Esophagus muscularis mucosa (tissue), 4 donors: ENCODE data around the gene TFB1M. TPM values are rescaled to one million over a fixed set of nuclear protein-coding genes. Genes with fewer than 3 reads are reported as not detected.

Source experiments
- DNase-seq: peaks from one replicate; pipeline ENCODE4 v3.0.0-alpha.2; 2017; ENCODE audit errors: extremely low spot score
- H3K27ac ChIP-seq, 4 donors: fragments of 200-600 bp; sonication (generic); replicated peaks in 1 of 4; 1 replicate in 3 of 4; 2 replicates in 1 of 4; pipeline ENCODE4 v1.5.1; 2016 to 2019; ENCODE audit warnings: mild to moderate bottlenecking in 1 of 4
- H3K27me3 ChIP-seq, 4 donors: fragments of 200-600 bp; sonication (generic); one replicate each; pipeline versions ENCODE4 v1.5.1 to v1.6.0; 2016 to 2019
- H3K36me3 ChIP-seq, 4 donors: fragments of 200-600 bp; sonication (generic); one replicate each; pipeline ENCODE4 v1.5.1; 2016 to 2019
- H3K4me1 ChIP-seq, 4 donors: fragments of 200-600 bp; sonication (generic); one replicate each; pipeline ENCODE4 v1.5.1; 2016 to 2019
- H3K4me3 ChIP-seq, 4 donors: fragments of 200-600 bp; sonication (generic); 1 replicate in 2 of 4; 2 replicates in 2 of 4; pipeline ENCODE4 v1.5.1; 2016 to 2019; ENCODE audit warnings: mild to moderate bottlenecking in 4 of 4, moderate library complexity in 1 of 4
- H3K9me3 ChIP-seq, 4 donors: fragments of 200-600 bp; sonication (generic); 1 replicate in 3 of 4; 2 replicates in 1 of 4; pipeline ENCODE4 v1.5.1; 2016 to 2019
- CTCF ChIP-seq, 3 experiments: fragments of 200-600 bp in 2 of 3; fragments of 450-650 bp in 1 of 3; sonication (generic) in 2 of 3; IDR thresholded peaks; one replicate each; pipeline ENCODE4 v1.5.1; 2017 to 2019; ENCODE audit warnings: antibody characterized with exemption in 3 of 3, mild to moderate bottlenecking in 2 of 3, moderate library complexity in 1 of 3
- EP300 ChIP-seq: sonication (generic); formaldehyde crosslinking; IDR thresholded peaks from one replicate; pipeline ENCODE4 v1.6.1; 2017; ENCODE audit warnings: antibody characterized with exemption
- POLR2A ChIP-seq: fragments of 450-650 bp; IDR thresholded peaks from one replicate; pipeline ENCODE4 v1.6.1; 2017; ENCODE audit warnings: antibody characterized with exemption, moderate library complexity, mild to moderate bottlenecking, low read depth
- POLR2AphosphoS5 ChIP-seq, 2 donors: sonication (generic); formaldehyde crosslinking; IDR thresholded peaks; one replicate each; pipeline ENCODE4 v1.6.1; 2017; ENCODE audit warnings: antibody characterized with exemption in 2 of 2
- WGBS: methylation state at CpG from one replicate; pipeline ENCODE4 v1.1.5; 2018; 5-methylcytosine and 5-hydroxymethylcytosine counted together
- intact Hi-C: fragments of 100-400 bp; cut with DNase I; formaldehyde crosslinking; loops from one replicate; pipeline ENCODE4 v1.15.1; 2023
- total RNA-seq, 4 donors: library from RNA; depleted of rRNA; stranded (reverse); fragments of >200 nt; gene quantifications; one replicate each; pipeline versions ENCODE4 v1.1.0 to v1.2.1, GENCODE V29; 2016

TFB1M gene
- total RNA-seq, 4 donors from 2014 or later: 6.5 to 15.4 (median 12.2) TPM

DNA sequence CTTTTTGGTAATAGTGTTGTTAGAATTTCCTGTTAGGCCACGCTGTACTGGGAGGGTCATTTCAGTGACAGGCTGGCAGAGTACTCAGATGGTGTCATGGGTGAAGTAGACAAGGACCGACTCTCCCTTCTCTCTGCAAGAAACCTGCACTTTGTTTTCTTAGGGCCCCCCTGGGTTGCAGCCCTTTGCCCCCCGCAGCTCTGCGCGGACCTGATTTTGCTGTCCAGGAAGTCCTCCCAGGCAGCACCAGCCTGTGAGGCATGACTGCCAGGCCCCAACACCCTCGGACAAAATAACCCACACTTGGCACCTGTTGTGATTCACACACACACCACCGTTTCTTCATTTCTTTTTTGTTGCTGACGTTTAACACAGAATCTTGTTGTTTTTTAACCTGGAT is 72.3 kb downstream of the TFB1M start:
- Histone ChIP-seq H3K9me3 (no peaks in the 10 kb centered on the region), H3K4me1 (peaks cover 0 to 63% (median 33%) of the 10 kb centered on the region in 4 donors), H3K27ac (peak overlapping the region; percentile 48 to 84 (median 74)), H3K4me3 (no peak overlapping the region), H3K27me3 (no peaks in the 10 kb centered on the region), H3K36me3 (no peaks in the 10 kb centered on the region)
- no peak for TF ChIP-seq CTCF (IDR thresholded peaks at IDR 0.05)
- no peak for TF ChIP-seq POLR2A
- TF ChIP-seq POLR2AphosphoS5 (IDR thresholded peaks at IDR 0.05): no peak
- TF ChIP-seq EP300: no peak
- intact Hi-C loops: no loop called here
- 91% methylated on average over 8 of the region's 8 CpGs for WGBS
- no peak for DNase-seq

DNA sequence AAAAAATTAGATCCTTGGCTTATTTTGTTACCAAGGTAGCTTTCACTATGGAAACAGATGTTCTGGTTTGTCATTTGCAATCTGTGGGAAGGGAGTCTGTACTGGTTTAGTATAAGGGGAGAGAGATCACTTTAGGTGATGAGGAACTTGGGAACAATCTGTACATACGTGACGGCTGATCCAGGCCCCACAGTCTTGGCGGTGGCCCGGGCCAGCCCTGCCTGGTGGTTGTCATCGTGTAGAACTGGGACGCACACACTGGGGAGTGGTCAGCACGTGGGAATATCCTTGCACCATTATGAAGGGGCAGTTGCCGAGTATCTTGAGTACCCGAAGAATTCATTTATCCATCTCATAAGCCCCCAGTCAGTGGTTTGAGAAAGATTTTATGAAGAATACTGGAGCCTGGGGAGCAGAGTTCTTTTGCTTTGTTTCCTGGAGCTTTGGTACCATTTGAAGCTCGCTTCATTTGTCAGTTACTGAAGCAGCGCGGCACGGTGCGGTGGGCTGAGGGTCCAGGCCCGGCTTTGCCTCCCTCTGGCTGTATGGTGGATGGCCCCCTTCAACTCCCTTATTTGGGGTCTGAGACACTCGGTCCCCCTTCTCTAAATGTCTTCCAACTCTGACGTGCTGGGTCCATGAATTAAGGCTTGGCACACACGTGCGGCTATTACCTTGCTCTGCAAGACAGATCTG is 73.2 kb downstream of the TFB1M start:
- no peaks in the 10 kb centered on the region for H3K9me3 ChIP-seq
- intact Hi-C loops: no loop called here
- no peak for TF ChIP-seq CTCF (IDR thresholded peaks at IDR 0.05)
- TF ChIP-seq POLR2AphosphoS5 (IDR thresholded peaks at IDR 0.05): peak in 1 of 2 donors; percentile 8

GRCh38 chr6:155237613-155238012 is 76.7 kb downstream of the TFB1M start:
- Histone ChIP-seq H3K9me3 (no peaks in the 10 kb centered on the region), H3K27me3 (no peaks in the 10 kb centered on the region), H3K27ac (no peak overlapping the region), H3K36me3 (no peaks in the 10 kb centered on the region), H3K4me1 (peaks cover 0 to 56% (median 50%) of the 10 kb centered on the region in 4 donors), H3K4me3 (no peak overlapping the region)
- WGBS: no CpG with 5 or more reads among the region's 1 CpG
- DNase-seq: no peak
- intact Hi-C loops: no loop called here
- TF ChIP-seq EP300 (no peak), POLR2AphosphoS5 (IDR thresholded peaks at IDR 0.05) (no peak), CTCF (IDR thresholded peaks at IDR 0.05) (no peak), POLR2A (no peak)

More for the DNA sequence above, 73.2 kb downstream of the TFB1M start:
- no peaks in the 10 kb centered on the region for H3K27me3 ChIP-seq
- no peaks in the 10 kb centered on the region for H3K36me3 ChIP-seq
- peaks cover 0 to 53% (median 31%) of the 10 kb centered on the region in 4 donors for H3K4me1 ChIP-seq
- peak overlapping the region; percentile 48 to 84 (median 74) for H3K27ac ChIP-seq
- 85% methylated on average over 19 of the region's 19 CpGs for WGBS
- DNase-seq: no peak
- no peak overlapping the region for H3K4me3 ChIP-seq

GRCh38 chr6:155235087-155235486 is 79.2 kb downstream of the TFB1M start:
- Histone ChIP-seq H3K27ac (peak overlapping the region; percentile 71 to 75 (median 72)), H3K9me3 (no peaks in the 10 kb centered on the region), H3K4me1 (peaks cover 0 to 49% (median 45%) of the 10 kb centered on the region in 4 donors), H3K36me3 (no peaks in the 10 kb centered on the region), H3K4me3 (no peak overlapping the region), H3K27me3 (no peaks in the 10 kb centered on the region)
- TF ChIP-seq POLR2A (no peak), EP300 (no peak), POLR2AphosphoS5 (IDR thresholded peaks at IDR 0.05) (peak in 1 of 2 donors; percentile 11)
- intact Hi-C loops: no loop called here
- no peak for DNase-seq
- 35% methylated on average over 5 of the region's 5 CpGs for WGBS

- WGBS: 68% methylated on average over 4 of the region's 4 CpGs
- Histone ChIP-seq H3K27me3 (no peaks in the 10 kb centered on the region), H3K36me3 (no peaks in the 10 kb centered on the region), H3K27ac (peak overlapping the region; percentile 71 to 75 (median 72)), H3K9me3 (no peaks in the 10 kb centered on the region), H3K4me1 (peaks cover 0 to 49% (median 46%) of the 10 kb centered on the region in 4 donors), H3K4me3 (no peak overlapping the region)
- DNase-seq: no peak
- intact Hi-C loops: no loop called here
- no peak for TF ChIP-seq POLR2AphosphoS5 (IDR thresholded peaks at IDR 0.05)
- TF ChIP-seq EP300: no peak
- TF ChIP-seq POLR2A: no peak
- no peak for TF ChIP-seq CTCF (IDR thresholded peaks at IDR 0.05)
Observed at GRCh38 chr6:155234687-155235086, 79.6 kb downstream of the TFB1M start.
